HG03064 (cell line): ENCODE data around the gene NR6A1.

Experiments
- ATAC-seq: cut with Tn5 transposase; IDR thresholded peaks from one replicate; pipeline ENCODE4 v1.9.1; 2021; ENCODE audit warnings: low read depth; ENCODE audit not compliant: unreplicated experiment

The NR6A1 gene

GRCh38 chr9:124594673-124595072 lies 176.4 kb downstream of the NR6A1 start:
- ATAC-seq: no peak

- no peak for ATAC-seq
These were observed 176.9 kb downstream of the NR6A1 start for GRCh38 chr9:124594225-124594624.

- no peak for ATAC-seq
These were observed 177.5 kb downstream of the NR6A1 start for GRCh38 chr9:124593651-124594058.

DNA sequence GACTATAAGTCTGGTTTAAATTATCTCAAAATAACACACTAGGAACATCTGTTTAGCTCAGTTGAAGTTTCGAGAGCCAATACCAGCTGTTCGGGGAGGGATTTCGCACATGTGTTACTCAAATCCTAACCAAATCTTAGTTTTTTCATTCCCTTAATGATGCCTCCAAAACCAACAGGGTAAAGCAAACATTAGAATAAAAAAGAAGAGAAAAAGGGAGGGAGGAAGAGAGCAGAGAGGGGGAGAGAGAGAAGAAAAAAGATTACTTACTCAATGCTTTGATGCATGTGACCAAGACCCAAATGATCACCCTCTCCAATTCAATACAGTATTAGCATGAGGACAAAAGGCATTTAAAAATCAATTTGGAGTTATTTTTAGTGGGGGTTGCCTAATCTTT lies 177.9 kb downstream of the NR6A1 start:
- no peak for ATAC-seq

DNA sequence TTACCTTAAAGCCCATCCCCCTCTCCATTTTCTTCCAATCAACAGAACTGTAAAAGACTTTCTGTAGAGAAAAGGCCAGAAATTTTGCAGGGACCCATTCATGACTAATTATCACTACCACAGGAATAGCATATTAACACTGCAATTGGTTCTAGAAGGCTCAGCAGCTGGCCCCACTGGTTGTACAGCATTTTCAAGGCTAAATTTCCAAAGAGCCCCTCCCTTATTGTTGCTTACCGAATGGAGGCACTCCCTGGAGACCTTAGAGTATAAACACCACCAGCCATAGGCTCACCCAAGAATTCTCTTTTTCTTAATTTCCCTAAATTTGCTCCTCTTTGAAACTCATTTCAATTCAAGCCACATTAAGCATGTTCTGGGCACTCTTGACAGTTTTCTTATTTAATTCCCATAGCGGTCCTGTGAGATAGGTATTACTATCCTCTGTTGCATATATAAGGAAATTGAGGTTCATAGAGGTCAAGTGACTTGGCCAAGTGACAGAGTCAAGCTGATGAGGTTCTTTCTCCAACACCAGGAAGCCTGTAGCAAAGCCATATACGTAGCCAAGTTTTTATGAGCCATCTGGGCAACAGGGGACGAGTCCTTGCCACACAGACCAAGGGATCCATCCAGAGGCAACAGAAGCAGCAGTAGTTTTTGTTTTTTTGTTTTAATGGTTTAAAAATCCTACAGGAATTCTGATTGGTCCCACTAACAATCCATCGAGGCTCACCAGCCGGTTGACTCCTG lies 180.0 kb downstream of the NR6A1 start:
- ATAC-seq: no peak

DNA sequence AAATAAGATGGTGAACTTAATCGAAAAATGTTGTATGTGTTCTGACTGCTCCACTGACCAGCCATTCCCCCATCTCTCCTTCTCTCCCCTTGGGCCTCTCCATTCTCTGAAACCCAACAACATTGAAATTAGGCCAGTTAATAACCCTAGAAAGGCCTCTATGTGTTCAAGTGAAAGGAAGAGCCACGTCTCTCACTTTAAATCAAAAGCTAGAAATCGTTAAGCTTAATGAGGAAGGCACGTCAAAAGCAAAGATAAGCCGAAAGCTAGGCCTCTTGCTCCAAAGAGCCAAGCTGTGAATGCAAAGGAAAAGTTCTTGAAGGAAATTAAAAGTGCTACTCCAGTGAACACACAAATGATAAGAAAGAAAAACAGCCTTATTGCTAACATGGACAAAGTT lies 186.5 kb downstream of the NR6A1 start:
- no peak for ATAC-seq

GRCh38 chr9:124583134-124583533 lies 188.0 kb downstream of the NR6A1 start:
- no peak for ATAC-seq

DNA sequence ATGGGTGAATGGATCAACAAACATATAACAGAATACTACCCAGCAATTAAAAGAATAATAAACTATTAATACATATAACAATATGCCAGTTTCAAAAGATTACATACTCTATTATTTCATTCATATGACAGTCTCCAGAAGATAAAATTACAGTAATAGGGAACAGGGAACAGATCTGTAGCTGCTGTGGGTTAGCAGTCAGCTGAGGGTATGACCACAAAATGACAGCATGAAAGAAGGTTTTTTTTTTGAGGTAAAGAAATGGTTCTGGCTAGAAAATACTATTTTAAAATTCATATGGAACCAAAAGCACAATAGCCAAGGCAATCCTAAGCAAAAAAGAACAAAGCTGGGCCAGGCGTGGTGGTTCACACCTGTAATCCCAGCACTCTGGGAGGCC lies 190.9 kb downstream of the NR6A1 start:
- ATAC-seq: no peak

- no peak for ATAC-seq
These were observed 194.4 kb downstream of the NR6A1 start for GRCh38 chr9:124576751-124577150.

- ATAC-seq: no peak
These were observed 196.4 kb downstream of the NR6A1 start for GRCh38 chr9:124574534-124575375.

- no peak for ATAC-seq
These were observed 200.0 kb downstream of the NR6A1 start for GRCh38 chr9:124570942-124571666.

DNA sequence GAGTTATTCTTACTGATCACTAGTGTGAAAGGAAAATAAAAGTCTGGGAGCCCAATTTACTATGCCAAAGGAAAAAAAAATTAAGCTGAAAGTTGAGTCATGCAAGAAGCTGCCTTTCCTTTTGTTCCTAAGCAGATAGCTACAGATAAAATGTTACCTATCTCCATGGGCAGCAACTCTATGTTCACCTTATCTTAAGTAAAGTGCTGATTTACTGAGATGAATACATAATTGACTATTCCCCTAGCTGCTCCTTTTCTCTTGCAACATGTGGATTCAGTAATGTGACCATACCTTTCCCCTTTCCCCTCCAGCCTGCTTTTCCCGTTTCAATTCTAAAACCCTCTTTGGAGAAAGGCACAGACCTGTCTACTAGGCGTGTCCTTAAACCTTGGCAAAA lies 201.2 kb downstream of the NR6A1 start:
- no peak for ATAC-seq

DNA sequence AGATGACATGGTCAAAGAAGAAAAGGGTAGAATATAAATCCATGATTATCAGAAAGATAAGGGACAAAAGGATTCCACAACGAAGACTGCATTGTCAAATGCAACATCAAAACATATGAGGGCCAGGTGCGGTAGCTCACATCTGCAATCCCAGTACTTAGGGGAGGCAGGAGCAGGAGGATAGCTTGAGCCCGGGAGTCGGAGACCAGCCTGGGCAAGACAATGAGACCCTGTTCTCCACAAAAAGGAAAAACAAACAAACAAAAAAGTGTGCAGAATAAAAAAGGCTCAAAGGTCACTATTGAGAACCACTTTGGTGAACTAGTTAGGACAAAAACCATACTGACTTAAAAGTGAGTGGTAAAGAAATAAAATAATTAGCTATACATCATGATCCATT lies 203.7 kb downstream of the NR6A1 start:
- no peak for ATAC-seq

DNA sequence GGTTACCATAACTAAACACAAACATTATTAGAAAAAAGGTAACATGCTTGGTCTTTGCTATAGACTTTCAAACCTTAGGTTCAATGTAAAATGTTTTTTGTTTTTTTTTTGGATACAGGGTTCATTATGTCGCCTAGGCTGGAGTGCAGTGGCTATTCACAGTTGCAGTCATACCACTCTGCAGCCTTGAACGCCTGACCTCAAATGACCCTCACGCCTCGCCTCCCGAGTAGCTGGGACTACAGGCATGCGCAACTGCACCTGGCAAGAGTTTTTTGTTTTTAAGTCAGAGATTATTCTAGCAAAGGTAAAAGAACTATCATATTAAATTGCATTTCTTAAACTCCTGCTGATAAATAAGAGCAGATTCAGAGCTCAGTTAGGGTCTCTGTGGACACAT lies 208.8 kb downstream of the NR6A1 start:
- no peak for ATAC-seq

- no peak for ATAC-seq
These were observed 211.2 kb downstream of the NR6A1 start for GRCh38 chr9:124559871-124560270.

GRCh38 chr9:124558777-124559470 lies 212.2 kb downstream of the NR6A1 start:
- ATAC-seq: no peak

GRCh38 chr9:124557895-124558294 lies 213.2 kb downstream of the NR6A1 start:
- ATAC-seq: no peak

DNA sequence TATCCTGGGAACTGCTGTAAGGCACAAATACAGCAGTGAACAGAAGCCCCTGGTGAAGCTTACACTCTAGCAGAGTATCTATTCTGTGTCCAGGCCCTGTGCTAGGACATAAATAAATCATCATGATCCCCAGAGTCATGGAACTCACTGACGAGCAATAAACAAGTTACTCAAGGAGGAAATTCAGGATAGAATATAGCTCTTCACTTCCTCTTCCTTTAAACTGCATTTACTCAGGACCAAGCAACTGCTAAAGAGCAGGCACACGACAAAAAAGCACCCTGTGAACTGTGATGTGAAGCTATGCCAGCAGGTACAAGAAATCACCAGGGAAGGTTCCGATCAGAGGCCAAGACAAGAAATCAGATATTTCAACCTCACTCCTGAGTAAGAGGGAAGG lies 216.1 kb downstream of the NR6A1 start:
- ATAC-seq: no peak

DNA sequence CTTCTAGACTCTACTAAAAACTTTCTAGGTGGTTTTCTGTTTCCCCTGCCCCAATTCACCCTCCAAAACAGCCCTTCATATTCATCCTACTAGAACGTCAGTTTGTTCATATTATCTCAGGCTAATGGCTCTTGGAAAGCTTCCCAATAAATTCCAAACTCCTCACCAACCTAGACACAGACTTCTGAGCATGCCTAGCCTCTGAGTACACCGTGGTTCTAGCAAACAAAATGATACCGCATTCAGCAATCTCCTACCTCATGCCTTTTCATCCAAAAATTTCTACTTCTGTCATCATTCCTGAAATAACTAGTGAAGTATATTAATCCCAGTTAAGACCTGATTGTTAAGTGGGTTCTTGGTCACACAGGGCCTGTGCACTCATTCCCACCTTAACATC lies 217.4 kb downstream of the NR6A1 start:
- ATAC-seq: no peak

DNA sequence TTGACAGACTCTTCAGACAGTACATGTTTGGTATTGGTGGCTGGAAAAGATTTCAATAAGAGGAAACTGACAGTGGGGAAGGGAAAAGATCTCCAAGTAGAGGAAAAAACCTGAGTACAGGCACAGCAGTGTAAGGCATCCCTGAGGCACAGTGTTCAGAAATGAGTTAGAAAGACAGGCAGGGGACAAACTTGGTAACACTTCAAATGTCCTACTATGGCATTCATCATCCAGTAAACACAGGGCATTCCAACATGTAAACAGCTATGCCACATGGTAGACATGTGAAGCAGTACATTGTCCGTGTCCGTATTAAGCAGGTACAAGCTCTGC lies 218.9 kb downstream of the NR6A1 start:
- ATAC-seq: no peak
